Gastroesophageal sphincter (tissue), 4 donors: ENCODE data around the gene ST3GAL5. TPM values are rescaled to one million over a fixed set of nuclear protein-coding genes. Genes with fewer than 3 reads are reported as not detected.

Experiments used
- ATAC-seq: fragments of 150-250 bp; one replicate; pipeline ENCODE4 v1.9.1; 2016; ENCODE audit warnings: mild to moderate bottlenecking, moderate library complexity
- H3K27ac ChIP-seq, 4 donors: fragments of 200-600 bp; sonication (generic) in 3 of 4; 1 replicate in 3 of 4; 2 replicates in 1 of 4; pipeline ENCODE4 v1.5.1; 2016 to 2019
- H3K27me3 ChIP-seq: fragments of 200-600 bp; sonication (generic); one replicate; pipeline ENCODE4 v1.5.1; 2019
- H3K36me3 ChIP-seq, 2 donors: fragments of 200-600 bp; sonication (generic); one replicate each; pipeline ENCODE4 v1.5.1; 2019; ENCODE audit warnings: control low read depth in 1 of 2
- H3K4me1 ChIP-seq, 3 donors: fragments of 200-600 bp; sonication (generic); 1 replicate in 2 of 3; 2 replicates in 1 of 3; pipeline ENCODE4 v1.5.1; 2016 to 2019; ENCODE audit warnings: control low read depth in 2 of 3
- H3K4me3 ChIP-seq, 2 donors: fragments of 200-600 bp; sonication (generic); one replicate each; pipeline ENCODE4 v1.5.1; 2019; ENCODE audit warnings: mild to moderate bottlenecking in 1 of 2, moderate library complexity in 1 of 2
- H3K9me3 ChIP-seq, 3 donors: fragments of 200-600 bp; sonication (generic); one replicate each; pipeline ENCODE4 v1.5.1; 2017 to 2019; ENCODE audit warnings: control low read depth in 2 of 3
- CTCF ChIP-seq, 4 experiments: fragments of 200-600 bp in 2 of 4; fragments of 450-650 bp in 2 of 4; sonication (generic) in 1 of 4; IDR thresholded peaks; one replicate each; pipeline ENCODE4 v1.5.1; 2017 to 2019; ENCODE audit warnings: antibody characterized with exemption in 4 of 4, mild to moderate bottlenecking in 2 of 4, moderate library complexity in 2 of 4
- EP300 ChIP-seq: sonication (generic); formaldehyde crosslinking; IDR thresholded peaks from one replicate; pipeline ENCODE4 v1.6.1; 2017; ENCODE audit warnings: antibody characterized with exemption, mild to moderate bottlenecking
- POLR2A ChIP-seq, 2 donors: fragments of 450-650 bp; IDR thresholded peaks; one replicate each; pipeline ENCODE4 v1.6.1; 2017; ENCODE audit warnings: antibody characterized with exemption in 2 of 2, mild to moderate bottlenecking in 2 of 2, moderate library complexity in 1 of 2
- POLR2AphosphoS5 ChIP-seq: sonication (generic); formaldehyde crosslinking; IDR thresholded peaks from one replicate; pipeline ENCODE4 v1.6.1; 2017; ENCODE audit warnings: antibody characterized with exemption
- WGBS, 2 donors: methylation state at CpG; one replicate each; pipeline ENCODE4 v1.1.5; 2018; ENCODE audit warnings: low coverage in 1 of 2; 5-methylcytosine and 5-hydroxymethylcytosine counted together
- total RNA-seq, 4 donors: library from RNA; depleted of rRNA; stranded (reverse); fragments of >200 nt; gene quantifications; one replicate each; pipeline ENCODE4 v1.1.0, GENCODE V29; 2016

ST3GAL5 gene
- total RNA-seq, 4 donors from 2014 or later = 15.2 to 55.9 (median 22.7) TPM

GRCh38 chr2:85810371-85811179 is 78.2 kb downstream of the ST3GAL5 start:
- H3K4me1 ChIP-seq = peaks cover 0 to 24% (median 8%) of the 10 kb centered on the region in 3 donors
- H3K4me3 ChIP-seq = peak overlapping the region in 1 of 2 donors; percentile 29
- ATAC-seq = no peak

GRCh38 chr2:85807756-85808155 is 81.0 kb downstream of the ST3GAL5 start:
- H3K27ac ChIP-seq = no peak overlapping the region
- TF ChIP-seq CTCF (IDR thresholded peaks at IDR 0.05) (no peak), POLR2AphosphoS5 (no peak), POLR2A (IDR thresholded peaks at IDR 0.05) (no peak), EP300 (no peak)
- 100% methylated on average over 1 of the region's 3 CpGs; no CpG with 5 or more reads in 1 of the 2 donors for WGBS, 2 donors

More at GRCh38 chr2:85810371-85811179, 78.2 kb downstream of the ST3GAL5 start:
- H3K36me3 ChIP-seq = no peaks in the 10 kb centered on the region
- H3K27ac ChIP-seq = peak overlapping the region in 2 of 4 donors; percentile 54 to 60
- WGBS, 2 donors = 86 to 91% methylated on average over 6 to 8 of the region's 16 CpGs
- no peak for TF ChIP-seq CTCF (IDR thresholded peaks at IDR 0.05)
- TF ChIP-seq POLR2A (IDR thresholded peaks at IDR 0.05) = no peak
- TF ChIP-seq POLR2AphosphoS5 = no peak
- no peak for TF ChIP-seq EP300
- H3K9me3 ChIP-seq = no peaks in the 10 kb centered on the region
- H3K27me3 ChIP-seq = no peaks in the 10 kb centered on the region

GRCh38 chr2:85806358-85807118 is 82.3 kb downstream of the ST3GAL5 start:
- H3K4me3 ChIP-seq = no peak overlapping the region
- peaks cover 0 to under 1% (median 0%) of the 10 kb centered on the region in 3 donors for H3K9me3 ChIP-seq
- no peak for TF ChIP-seq EP300
- TF ChIP-seq CTCF (IDR thresholded peaks at IDR 0.05) = no peak
- no peak for TF ChIP-seq POLR2AphosphoS5
- TF ChIP-seq POLR2A (IDR thresholded peaks at IDR 0.05) = no peak
- no peak overlapping the region for H3K27ac ChIP-seq
- 80 to 83% methylated on average over 3 to 4 of the region's 4 CpGs for WGBS, 2 donors
- no peaks in the 10 kb centered on the region for H3K36me3 ChIP-seq
- no peaks in the 10 kb centered on the region for H3K27me3 ChIP-seq
- peak; percentile 22 for ATAC-seq
- H3K4me1 ChIP-seq = peaks cover 0 to 12% (median 2%) of the 10 kb centered on the region in 3 donors

More at GRCh38 chr2:85807756-85808155, 81.0 kb downstream of the ST3GAL5 start:
- H3K27me3 ChIP-seq = no peaks in the 10 kb centered on the region
- H3K4me3 ChIP-seq = no peak overlapping the region
- H3K36me3 ChIP-seq = no peaks in the 10 kb centered on the region
- peaks cover 0 to 16% (median 4%) of the 10 kb centered on the region in 3 donors for H3K4me1 ChIP-seq
- ATAC-seq = no peak
- H3K9me3 ChIP-seq = no peaks in the 10 kb centered on the region

- H3K4me1 ChIP-seq = no peaks in the 10 kb centered on the region
- 0% methylated on average over 1 of the region's 1 CpG for WGBS, 2 donors
- H3K27me3 ChIP-seq = no peaks in the 10 kb centered on the region
- no peak for ATAC-seq
- H3K9me3 ChIP-seq = peaks cover 0 to 7% (median 0%) of the 10 kb centered on the region in 3 donors
- TF ChIP-seq EP300 = no peak
- TF ChIP-seq CTCF (IDR thresholded peaks at IDR 0.05) = peak; percentile 30 to 62 (median 42)
- no peak for TF ChIP-seq POLR2A (IDR thresholded peaks at IDR 0.05)
- TF ChIP-seq POLR2AphosphoS5 = no peak
- H3K27ac ChIP-seq = no peak overlapping the region
- H3K4me3 ChIP-seq = no peak overlapping the region
- H3K36me3 ChIP-seq = no peaks in the 10 kb centered on the region
Observed at GRCh38 chr2:85804583-85804982, 84.2 kb downstream of the ST3GAL5 start.
